HL-60/S4 treated with phorbol 12-myristate 13-acetate at 8.2 ng/mL for 4 days and 3 days (cell line): Measurements from ENCODE around the gene MYMX.

ENCODE experiments used
- in situ Hi-C: fragments of 300-500 bp; cut with MboI; formaldehyde crosslinking; loops from 2 replicates; pipeline ENCODE4 v1.15.0; 2022; ENCODE audit warnings: low sequenced_read_pairs

The MYMX gene

DNA sequence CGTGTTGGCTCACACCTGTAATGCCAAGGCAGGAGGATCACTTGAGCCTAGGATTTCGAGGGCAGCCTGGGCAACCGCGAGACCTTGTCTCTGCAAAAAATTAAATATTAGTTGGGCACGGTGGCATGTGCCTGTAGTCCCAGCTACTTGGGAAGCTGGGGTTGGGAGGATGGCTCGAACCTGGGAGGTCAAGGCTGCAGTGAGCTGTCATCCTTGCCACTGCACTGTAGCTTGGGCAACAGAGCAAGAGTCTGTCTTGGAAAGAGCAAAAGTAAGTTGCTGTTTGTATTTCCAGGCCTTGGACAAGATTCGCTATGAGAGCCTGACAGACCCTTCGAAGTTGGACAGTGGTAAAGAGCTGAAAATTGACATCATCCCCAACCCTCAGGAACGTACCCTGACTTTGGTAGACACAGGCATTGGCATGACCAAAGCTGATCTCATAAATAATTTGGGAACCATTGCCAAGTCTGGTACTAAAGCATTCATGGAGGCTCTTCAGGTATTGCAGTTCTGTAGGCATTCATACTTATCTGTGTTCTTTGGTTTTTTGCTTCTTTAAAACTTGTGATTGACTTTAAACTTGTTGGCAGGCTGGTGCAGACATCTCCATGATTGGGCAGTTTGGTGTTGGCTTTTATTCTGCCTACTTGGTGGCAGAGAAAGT lies 32.5 kb downstream of the MYMX start:
- in situ Hi-C loops, result no loop called here

GRCh38 chr6:44250067-44250717 lies 33.5 kb downstream of the MYMX start:
- in situ Hi-C loops, result no loop called here

GRCh38 chr6:44250718-44251123 lies 34.0 kb downstream of the MYMX start:
- in situ Hi-C loops, result no loop called here

- in situ Hi-C loops, result no loop called here
Measured at GRCh38 chr6:44251576-44252524, 35.1 kb downstream of the MYMX start.

- in situ Hi-C loops, result no loop called here
Measured at GRCh38 chr6:44253307-44254101, 36.8 kb downstream of the MYMX start.

DNA sequence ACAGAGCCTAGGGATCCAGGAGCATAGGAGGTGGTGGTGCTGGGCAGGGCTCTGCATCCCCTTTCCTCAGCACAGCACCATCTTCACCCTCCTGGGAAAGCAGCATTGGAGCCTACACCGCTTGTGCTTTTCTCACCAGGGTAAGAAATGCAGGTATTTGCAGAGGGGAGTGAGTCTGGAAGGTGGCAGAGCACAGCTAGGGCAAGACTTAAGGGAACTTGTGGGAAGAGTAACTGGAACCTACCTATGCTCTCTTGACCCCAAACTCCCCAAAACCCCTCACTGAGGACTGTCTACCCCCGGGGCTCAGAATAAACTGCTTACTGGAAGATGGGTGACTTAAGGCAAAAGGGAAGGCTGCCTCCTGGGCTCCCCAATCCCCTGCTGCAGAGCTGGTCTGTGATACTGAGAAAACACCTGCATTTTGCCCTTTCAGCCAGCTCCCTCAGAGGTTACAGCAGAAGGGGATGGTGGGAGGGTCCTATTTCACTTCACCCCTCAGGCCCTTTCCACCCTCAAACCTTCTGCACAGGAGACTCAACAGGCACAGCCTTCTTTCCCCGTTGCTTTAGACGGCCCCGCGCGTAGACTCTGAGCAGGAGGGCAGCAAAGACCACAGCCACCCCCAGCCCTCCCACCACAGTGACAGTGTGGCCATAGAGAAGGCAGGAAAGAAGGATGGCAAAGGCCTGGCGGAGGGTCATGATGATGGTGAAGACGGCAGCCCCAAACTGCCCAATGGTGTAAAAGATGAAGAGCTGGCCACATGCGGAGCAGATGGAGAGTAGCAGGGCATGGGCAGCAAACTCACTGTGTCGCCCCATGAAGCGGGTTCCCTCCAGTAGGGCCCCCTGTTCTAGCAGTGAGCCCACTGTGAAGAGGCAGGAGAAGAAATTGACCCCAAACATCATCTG lies 37.7 kb downstream of the MYMX start:
- in situ Hi-C loops, result no loop called here

- in situ Hi-C loops, result no loop called here
Measured at GRCh38 chr6:44255105-44255808, 38.5 kb downstream of the MYMX start.

DNA sequence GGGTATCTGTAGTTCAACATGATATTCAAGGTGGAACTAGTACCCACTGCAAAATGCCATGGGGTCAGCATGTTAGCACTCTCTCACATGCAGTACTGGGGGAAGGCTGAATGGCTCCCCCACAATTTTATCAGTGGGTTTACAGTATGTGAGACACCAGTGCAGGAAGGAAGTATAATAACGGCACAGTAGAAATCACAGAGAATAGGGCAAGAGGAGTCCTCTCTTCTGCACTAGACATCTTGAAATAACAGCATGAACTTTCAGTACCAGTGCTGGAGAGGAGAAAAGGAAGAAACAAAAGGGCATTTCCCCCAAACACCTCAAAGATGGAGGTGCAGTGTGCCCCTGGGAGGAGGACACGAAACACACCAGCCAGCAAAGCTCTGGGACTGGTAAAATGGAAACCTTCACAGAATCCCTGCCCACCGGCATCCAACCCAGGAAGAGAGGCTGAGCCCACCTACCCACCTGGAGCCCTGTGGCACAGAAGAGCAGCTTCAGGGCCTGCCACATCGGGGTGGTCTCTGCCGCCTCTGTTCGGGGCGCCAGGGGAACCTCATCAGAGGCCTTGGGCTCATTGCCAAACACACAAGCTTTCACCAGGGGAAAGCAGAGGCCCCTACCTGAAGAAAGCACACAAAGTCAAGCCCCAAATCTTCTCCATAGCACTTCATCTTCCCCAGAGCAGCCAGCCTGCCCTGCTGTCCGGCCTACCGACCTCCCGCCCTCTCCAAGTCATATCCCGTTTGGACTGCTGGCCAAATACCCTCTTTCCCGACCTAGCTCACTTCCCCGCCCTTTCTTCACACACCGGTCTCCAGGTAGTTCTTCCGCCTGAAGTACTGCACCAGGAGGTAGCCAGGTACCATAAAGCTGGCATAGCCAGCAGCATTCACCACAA lies 39.4 kb downstream of the MYMX start:
- in situ Hi-C loops, result no loop called here

DNA sequence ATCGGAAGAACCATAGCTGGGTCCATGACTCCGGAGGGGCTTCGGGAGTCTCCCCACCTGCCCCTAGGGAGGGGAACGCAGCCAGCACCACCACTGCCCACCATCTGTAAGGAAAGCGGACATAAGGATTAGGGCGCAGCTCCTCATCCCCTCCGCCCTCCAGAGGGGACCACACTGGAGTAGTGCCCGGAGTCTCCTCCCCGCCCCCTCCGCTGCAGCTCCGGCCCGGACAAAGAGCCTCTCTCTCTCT lies 40.0 kb downstream of the MYMX start:
- in situ Hi-C loops, result no loop called here

- in situ Hi-C loops, result no loop called here
Measured at GRCh38 chr6:44257025-44257752, 40.5 kb downstream of the MYMX start, which contains the start of gene SLC35B2. Gene SLC35B2, minus strand, starts transcription at chr6:44257528. Its CDS starts 118 bp downstream, at chr6:44257410.

DNA sequence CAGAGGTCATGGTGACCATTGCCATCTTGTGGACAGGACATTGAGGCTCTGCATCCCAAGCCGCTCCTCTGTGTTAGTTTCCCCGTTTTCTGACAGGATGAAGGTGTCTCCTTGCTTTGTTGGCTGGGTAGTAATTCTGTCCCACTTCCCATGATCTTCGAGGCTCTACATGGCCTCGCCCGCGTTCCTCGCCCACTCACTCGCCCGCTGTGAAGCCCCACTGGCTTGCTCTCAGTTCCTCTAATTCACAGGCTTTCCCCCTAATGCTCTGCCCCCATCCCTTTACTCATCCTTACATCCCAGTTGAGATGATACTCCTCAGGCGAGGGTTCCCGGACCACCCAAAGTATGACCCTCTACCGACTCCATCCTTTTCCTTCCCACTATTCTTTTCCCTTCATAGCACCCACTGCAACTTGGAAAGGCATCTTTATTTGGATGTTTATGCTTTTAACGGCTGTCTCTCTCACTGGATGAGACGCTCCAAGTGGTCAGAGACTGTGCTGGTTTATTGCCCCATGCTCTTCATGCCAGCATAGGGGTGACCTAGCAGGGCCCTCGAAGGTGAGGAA lies 41.1 kb downstream of the MYMX start:
- in situ Hi-C loops, result no loop called here

DNA sequence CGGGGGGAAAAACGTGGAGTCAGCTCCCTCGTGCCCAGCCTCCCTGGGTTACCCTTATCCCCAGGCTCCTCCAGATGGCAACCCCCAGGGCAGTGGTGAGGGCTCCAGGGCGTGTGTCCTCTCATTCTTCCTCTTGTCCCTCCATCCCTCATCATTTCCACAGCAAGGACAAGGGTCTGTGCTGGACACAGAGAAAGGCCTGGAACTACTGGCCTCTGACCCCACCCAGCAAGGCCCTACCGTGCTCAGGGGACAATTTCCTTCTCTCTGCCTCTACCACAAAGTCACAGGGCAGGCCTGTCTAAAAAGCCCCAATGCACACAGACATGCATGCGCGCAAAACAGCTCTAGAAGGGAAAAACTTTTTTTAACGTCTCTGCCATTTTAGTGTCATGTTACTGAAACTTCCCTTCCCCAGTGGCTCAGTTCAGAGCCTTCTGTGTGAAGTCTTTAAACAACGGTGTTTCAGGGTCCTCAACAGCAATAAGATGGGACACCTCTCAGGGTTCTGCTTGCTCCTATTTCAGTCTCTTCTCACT lies 41.7 kb downstream of the MYMX start:
- in situ Hi-C loops, result no loop called here

DNA sequence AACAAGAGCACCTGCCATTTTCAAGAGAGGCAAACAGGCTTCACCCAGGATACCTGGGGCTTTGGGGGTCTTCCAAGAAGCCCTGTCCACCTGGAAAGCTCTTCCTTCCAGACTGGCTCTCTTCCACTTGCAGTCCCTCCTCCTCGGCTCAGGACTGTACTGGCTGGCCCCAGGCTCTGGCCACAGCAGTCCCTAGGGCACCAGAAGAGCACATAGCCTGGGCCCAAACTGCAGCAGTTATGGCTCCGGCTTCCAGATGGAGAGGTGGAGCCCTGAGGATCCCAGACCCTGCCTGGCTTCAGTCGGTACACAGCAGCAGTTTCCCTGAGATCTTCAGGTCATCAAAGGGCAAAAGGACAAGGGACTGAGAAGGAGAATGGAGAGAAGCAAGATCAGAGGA lies 42.2 kb downstream of the MYMX start:
- in situ Hi-C loops, result no loop called here

DNA sequence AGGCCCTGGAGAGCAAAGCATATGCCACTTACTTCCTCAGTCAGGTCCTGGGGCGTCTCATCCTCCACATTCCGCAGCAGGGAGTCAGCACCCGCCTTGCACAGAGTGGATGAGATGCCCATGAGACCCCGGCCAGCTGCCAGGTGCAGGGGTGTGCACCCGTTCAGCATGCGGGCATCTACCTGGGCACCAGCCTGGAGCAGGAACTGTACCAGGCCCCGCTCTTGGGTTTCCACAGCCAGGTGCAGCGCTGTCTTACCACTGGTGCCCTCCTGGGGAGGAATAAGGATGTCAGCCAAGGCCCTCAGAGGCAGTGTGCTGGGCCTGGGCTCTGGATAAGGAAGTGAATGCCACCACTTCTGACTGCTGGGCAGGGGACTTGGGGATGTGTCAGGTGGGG lies 43.3 kb downstream of the MYMX start:
- in situ Hi-C loops, result no loop called here

DNA sequence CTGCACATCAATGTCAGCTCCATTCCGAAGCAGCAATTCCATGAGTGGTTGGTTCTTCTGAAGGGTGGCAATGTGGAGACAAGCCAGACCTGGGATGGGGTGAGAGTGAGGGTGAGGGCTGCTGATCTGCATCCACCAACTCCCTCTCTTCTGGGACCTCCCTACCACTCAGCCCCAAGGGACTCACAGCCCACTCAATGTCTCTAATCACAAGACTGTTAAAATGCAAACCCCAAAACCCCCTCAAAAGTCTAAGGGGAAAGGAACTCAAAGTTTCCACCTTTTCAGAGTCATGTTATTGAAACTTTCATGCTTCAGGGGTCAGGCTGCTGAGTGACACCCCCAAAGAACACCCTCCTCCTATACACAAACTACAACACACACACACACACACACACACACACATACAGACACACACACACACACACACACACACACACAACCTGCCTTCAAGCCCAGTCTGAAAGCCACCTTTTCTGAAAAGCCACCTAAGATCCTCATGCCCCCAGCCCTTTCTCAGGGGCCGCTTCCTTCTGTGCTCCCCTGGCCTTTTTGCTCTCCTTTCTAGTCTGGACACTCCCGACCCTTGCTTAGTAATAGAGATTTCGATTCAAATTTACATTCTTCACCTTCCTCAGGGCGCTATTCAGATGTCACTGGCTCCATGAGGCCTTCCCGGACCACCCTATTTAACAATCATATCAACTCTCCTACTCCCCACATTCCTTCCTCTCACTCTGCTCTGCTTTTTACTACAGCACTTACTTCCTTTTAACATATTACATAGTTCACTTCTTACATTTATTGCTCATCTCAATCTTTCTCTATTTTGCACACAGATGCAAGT lies 43.9 kb downstream of the MYMX start:
- in situ Hi-C loops, result no loop called here

GRCh38 chr6:44261581-44261980 lies 44.9 kb downstream of the MYMX start:
- in situ Hi-C loops, result no loop called here
